Measurements from ENCODE around the gene ELOVL5. TPM values are rescaled to one million over a fixed set of nuclear protein-coding genes. Genes with fewer than 3 reads are reported as not detected.
A peak's percentile ranks its signal among the peaks of the same experiment; 100 is the strongest.

ELOVL5 gene
- total RNA-seq, 3 donors from 2014 or later (not counting 1 experiment from before 2014, with no cell fraction given), result 72.1 to 99.5 (median 73.7) TPM

DNA sequence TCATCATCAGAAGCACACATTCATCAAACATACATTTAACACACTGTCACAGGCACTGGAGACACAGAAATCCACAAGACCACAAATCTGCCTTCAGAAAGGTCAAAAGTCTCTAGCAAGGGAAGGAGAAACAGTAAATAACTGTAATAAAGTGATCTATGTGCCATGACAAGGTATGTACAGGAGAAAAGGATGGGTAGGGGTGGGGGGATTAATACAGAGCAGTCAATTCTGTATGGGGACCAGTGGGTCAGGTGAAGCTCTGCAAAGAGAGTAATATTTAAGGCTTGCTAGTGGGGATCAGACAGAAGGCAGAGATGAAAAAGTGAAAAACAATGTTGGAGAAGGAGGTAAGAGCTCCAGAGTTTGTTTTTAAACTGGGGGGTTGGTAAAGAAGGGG is 32.6 kb downstream of the ELOVL5 start:
- no peaks in the 10 kb centered on the region for H3K27me3 ChIP-seq (ENCODE audit: control insufficient read depth, insufficient read depth, low read length)
- no peaks in the 10 kb centered on the region for H3K9me3 ChIP-seq (ENCODE audit: control insufficient read depth, insufficient read depth, low read length)
- no peak overlapping the region for H3K27ac ChIP-seq (ENCODE audit: low read length)
- H3K4me1 ChIP-seq (ENCODE audit: control insufficient read depth, insufficient read depth, low read length), result peaks cover 21% of the 10 kb centered on the region
- H3K4me3 Mint-ChIP-seq, result no peak overlapping the region
- ATAC-seq, result no peak
- no peaks in the 10 kb centered on the region for H3K27me3 Mint-ChIP-seq (ENCODE audit: low read depth in 2 of 2)
- H3K9me3 Mint-ChIP-seq, result no peaks in the 10 kb centered on the region
- no peaks in the 10 kb centered on the region for H3K36me3 Mint-ChIP-seq
- TF ChIP-seq, protein P1, sequence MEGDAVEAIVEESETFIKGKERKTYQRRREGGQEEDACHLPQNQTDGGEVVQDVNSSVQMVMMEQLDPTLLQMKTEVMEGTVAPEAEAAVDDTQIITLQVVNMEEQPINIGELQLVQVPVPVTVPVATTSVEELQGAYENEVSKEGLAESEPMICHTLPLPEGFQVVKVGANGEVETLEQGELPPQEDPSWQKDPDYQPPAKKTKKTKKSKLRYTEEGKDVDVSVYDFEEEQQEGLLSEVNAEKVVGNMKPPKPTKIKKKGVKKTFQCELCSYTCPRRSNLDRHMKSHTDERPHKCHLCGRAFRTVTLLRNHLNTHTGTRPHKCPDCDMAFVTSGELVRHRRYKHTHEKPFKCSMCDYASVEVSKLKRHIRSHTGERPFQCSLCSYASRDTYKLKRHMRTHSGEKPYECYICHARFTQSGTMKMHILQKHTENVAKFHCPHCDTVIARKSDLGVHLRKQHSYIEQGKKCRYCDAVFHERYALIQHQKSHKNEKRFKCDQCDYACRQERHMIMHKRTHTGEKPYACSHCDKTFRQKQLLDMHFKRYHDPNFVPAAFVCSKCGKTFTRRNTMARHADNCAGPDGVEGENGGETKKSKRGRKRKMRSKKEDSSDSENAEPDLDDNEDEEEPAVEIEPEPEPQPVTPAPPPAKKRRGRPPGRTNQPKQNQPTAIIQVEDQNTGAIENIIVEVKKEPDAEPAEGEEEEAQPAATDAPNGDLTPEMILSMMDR (IDR thresholded peaks at IDR 0.05), result no peak
- intact Hi-C loops (cut with micrococcal nuclease), result no loop called here
- peak overlapping the region; percentile 58 to 60 for H3K27ac Mint-ChIP-seq
- peaks cover 72 to 82% of the 10 kb centered on the region in 2 donors for H3K4me1 Mint-ChIP-seq
- no peak for DNase-seq
- no peak overlapping the region for H3K4me3 ChIP-seq (ENCODE audit: low read length)
- H3K36me3 ChIP-seq (ENCODE audit: control insufficient read depth, insufficient read depth, low read length), result no peaks in the 10 kb centered on the region

DNA sequence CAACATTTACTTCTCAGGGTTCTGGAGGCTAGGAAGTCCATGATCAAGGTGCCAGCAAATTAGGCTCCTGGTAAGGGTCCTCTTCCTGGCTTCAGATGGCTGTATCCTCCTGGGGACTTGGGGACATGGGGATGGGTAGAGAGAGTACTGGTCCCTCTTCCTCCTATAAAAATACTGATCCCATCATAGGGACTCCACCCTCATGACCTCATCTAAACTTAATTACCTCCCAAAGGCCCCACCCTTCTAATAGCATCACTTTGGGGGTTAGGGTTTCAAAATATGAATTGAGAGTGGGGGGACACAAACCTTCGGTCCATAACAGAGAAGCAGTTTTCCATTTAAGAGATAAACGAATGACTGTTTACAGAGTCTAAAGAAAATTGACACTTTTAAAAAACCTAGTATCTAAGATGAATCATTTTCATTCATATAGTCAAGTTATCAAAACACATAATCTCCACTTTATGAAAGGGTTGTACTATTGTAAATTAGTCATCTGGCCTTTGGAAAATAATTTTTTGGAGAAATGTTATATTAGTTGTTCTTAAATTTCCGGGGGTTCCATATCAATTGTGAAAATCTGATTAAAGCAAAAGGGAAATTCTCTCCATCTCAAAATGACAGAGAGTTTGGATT is 33.5 kb downstream of the ELOVL5 start:
- DNase-seq, result no peak
- Histone ChIP-seq H3K4me1 (ENCODE audit: control insufficient read depth, insufficient read depth, low read length) (peaks cover 30% of the 10 kb centered on the region), H3K27me3 (ENCODE audit: control insufficient read depth, insufficient read depth, low read length) (no peaks in the 10 kb centered on the region), H3K27ac (ENCODE audit: low read length) (no peak overlapping the region), H3K36me3 (ENCODE audit: control insufficient read depth, insufficient read depth, low read length) (no peaks in the 10 kb centered on the region), H3K4me3 (ENCODE audit: low read length) (no peak overlapping the region), H3K9me3 (ENCODE audit: control insufficient read depth, insufficient read depth, low read length) (no peaks in the 10 kb centered on the region)
- Mint-ChIP-seq H3K36me3 (no peaks in the 10 kb centered on the region), H3K27ac (peak overlapping the region; percentile 58 to 60), H3K27me3 (ENCODE audit: low read depth in 2 of 2) (no peaks in the 10 kb centered on the region), H3K9me3 (no peaks in the 10 kb centered on the region), H3K4me1 (peaks cover 73 to 84% of the 10 kb centered on the region in 2 donors), H3K4me3 (peak overlapping the region; percentile 28)
- intact Hi-C loops (cut with micrococcal nuclease), result no loop called here
- no peak for ATAC-seq
- TF ChIP-seq, protein P1 (IDR thresholded peaks at IDR 0.05), result no peak
- WGBS (ENCODE audit: insufficient coverage), result 90% methylated on average over 2 of the region's 3 CpGs

DNA sequence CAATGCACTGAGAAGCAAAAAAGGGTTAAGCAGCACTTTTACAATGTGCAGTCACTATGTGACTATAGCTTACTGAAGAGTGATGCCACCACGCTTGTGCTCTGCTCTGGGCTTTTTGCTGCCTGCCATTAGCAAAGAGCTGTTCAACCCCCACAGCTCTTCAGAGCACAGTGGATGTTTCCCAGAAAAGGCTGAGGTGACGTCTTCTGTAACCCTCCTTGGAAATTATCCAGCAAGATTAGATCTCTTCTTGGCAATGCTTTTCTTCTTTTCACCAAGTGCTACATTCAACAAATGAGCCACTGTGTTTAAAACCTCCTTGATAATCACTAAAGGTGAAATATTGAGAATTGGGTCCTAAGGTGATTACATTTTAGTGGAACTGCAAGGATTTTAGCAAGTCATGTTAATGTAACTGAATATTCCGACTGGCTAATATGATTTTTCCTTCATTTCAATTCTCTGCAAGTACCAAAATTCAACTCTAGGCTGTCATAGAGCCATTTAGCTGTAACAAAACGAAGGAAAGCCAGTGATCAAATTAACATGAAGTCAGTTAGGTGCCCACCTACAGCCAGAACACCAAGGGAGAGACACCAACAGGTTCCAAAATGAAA is 34.9 kb downstream of the ELOVL5 start:
- peaks cover 40% of the 10 kb centered on the region for H3K4me1 ChIP-seq (ENCODE audit: control insufficient read depth, insufficient read depth, low read length)
- DNase-seq, result no peak
- no peak for ATAC-seq
- H3K27me3 Mint-ChIP-seq (ENCODE audit: low read depth in 2 of 2), result no peaks in the 10 kb centered on the region
- TF ChIP-seq, protein P1 (IDR thresholded peaks at IDR 0.05), result no peak
- intact Hi-C loops (cut with micrococcal nuclease), result loop anchor here (2.0 to 5.0 kb wide), 2 partner anchors 21 to 33 kb away; partner anchors contain the start of gene ELOVL5
- 77% methylated on average over 4 of the region's 4 CpGs for WGBS (ENCODE audit: insufficient coverage)
- no peaks in the 10 kb centered on the region for H3K9me3 ChIP-seq (ENCODE audit: control insufficient read depth, insufficient read depth, low read length)
- H3K9me3 Mint-ChIP-seq, result no peaks in the 10 kb centered on the region
- H3K27ac ChIP-seq (ENCODE audit: low read length), result no peak overlapping the region
- H3K4me1 Mint-ChIP-seq, result peaks cover 80 to 90% of the 10 kb centered on the region in 2 donors
- H3K27me3 ChIP-seq (ENCODE audit: control insufficient read depth, insufficient read depth, low read length), result no peaks in the 10 kb centered on the region
- peak overlapping the region; percentile 60 for H3K27ac Mint-ChIP-seq
- peak overlapping the region; percentile 4 for H3K4me3 Mint-ChIP-seq
- H3K4me3 ChIP-seq (ENCODE audit: low read length), result no peak overlapping the region
- H3K36me3 ChIP-seq (ENCODE audit: control insufficient read depth, insufficient read depth, low read length), result no peaks in the 10 kb centered on the region
- no peaks in the 10 kb centered on the region for H3K36me3 Mint-ChIP-seq
